Stimulated activated CD4-positive, alpha-beta T cell treated with anti-CD3 and anti-CD28 coated beads, Interleukin-1b, Interleukin-23, amount 100 ng/mL, for 1 hour (primary cell): ENCODE measurements around the gene RUFY4.
"Not testable (repeated sequence)": the region's sequence is repeated elsewhere in the genome, so short reads cannot be mapped to it uniquely, and the experiment has no call there.

ENCODE experiments used
- DNase-seq, 2 donors: peaks; one replicate each; pipeline ENCODE4 v3.0.0-alpha.2; 2020; ENCODE audit warnings: low read depth in 2 of 2

The RUFY4 gene

DNA sequence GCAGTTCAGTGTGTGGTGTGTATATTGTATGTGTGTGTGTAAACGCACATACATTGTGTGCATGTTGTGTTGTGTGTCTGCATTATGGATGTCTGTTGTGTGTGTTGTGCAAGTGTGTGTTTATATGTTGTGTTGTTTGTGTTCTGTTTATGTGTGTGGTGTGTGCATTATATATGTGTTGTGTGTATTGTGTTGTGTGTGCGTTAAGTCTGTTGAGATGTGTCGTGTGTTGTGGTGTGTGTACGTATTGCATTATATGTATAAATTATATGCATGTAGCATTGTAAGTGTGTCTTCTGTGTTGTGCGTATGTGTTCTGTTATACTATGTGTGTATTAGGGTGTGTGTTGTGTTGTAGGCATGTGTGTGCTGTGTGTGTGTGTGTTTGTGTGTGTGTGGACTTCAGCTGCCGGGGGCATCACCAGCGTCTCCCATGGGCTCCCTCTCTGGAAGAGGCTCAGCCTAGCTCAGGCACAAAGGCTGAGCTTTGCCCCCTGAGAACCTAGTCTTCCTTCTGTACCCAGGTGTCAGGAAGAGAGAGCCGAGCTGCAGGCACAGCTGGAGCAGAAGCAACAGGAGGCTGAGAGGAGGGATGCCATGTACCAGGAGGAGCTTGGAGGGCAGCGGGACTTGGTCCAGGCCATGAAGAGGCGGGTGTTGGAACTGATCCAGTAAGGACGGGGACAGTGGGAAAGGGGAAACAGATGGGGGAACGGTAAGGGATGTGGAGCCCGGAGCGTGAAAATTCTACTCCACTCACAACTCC lies 13.7 kb downstream of the RUFY4 start:
- DNase-seq: no peak

DNA sequence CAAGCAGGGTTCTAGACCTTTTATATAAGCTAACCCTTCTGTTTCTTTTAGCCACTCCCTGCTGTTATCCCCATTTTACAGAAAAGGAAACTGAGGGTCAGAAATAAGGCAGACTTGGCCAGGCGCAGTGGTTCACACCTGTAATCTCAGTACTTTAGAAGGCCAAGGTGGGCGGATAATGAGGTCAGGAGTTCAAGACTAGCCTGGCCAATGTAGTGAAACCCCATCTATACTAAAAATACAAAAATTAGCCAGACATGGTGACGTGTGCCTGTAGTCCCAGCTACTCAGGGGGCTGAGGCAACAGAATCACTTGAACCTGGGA lies 14.3 kb downstream of the RUFY4 start:
- no peak for DNase-seq

DNA sequence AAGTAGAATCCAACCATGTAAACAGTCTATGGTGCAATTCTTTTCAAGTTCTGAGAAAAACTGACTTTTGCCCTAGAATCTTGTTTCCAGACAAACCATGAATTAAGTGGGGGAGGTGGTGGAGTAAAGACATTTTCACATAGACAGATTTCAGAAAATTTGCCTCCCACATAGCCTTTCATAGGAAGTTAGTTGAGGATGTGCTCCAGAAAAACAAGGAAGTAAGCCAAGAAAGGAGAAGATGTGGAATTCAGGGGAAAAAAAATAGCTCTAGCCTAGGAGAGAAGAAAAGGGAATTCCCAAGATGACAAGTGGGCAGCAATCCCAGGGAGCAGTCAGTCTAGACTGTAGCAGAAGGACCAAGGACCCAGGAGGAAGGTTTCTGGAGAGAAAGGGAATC lies 17.4 kb downstream of the RUFY4 start:
- DNase-seq: no peak

DNA sequence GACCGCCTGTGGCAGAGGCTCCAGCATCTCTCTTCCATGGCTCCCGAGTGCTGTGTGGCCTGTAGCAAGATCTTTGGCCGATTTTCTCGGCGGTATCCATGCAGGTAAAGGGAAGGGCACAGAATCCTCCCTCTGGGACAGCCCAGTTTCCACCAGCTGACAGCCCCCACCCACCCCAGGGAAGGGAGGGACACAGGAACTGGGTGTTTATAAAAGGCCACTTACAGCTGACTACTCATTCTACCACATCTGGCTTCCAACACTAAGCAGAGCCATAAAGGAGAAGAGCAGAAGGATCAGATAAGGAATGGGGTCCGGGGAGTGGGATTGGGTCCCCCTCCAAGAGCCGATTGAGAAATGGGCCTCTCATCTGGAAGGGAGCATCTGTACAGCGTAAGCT lies 20.2 kb downstream of the RUFY4 start:
- no peak for DNase-seq

DNA sequence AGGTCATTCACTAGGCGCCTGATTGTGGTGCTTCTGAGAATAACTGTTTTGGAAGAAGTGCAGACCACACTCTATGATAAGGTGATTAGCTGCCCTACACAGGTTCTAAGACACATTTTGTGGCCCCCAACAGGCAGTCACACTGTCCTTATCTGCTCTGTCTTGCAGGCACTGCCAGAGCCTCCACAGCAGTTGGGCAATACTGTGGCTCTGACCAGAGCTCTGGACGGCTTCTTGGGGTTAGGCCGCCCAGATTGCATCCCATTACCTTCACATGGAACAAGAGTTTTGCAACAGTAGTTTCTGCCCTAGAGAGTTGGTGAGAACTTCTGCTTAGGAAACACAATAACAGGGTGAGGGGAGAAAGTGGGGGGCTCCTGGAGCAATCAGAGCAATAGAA lies 22.7 kb downstream of the RUFY4 start:
- DNase-seq: no peak

DNA sequence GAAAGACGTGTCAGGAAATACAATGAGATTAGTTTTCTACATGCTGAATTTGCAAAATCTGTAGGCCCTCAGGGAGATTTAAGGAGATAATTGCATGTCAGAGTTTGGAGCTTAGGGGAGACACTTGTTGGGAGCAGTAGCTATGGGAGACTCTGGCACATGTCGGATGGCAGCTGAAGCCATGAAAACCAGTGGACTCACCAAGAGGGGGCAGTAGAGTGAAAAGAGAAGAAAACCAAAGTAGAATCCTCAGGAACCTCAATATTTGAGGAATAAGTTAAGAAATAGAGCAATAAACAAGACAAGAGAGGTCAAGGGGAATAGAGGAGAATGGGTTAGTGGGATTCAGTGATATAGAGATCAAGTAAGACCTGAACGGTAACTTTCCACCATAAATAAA lies 24.8 kb downstream of the RUFY4 start:
- no peak for DNase-seq

DNA sequence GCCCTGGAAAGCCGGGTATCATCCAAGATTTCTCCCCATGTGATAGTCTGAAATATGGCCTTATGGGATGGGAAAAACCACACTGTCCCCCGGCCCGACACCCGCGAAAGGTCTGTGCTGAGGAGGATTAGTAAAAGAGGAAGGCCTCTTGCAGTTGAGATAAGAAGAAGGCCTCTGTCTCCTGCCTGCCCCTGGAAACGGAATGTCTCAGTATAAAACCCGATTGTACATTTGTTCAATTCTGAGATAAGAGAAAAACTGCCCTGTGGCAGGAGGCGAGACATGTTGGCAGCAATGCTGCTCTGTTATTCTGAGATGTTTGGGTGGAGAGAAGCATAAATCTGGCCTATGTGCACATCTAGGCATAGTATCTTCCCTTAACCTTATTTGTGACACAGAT lies 26.8 kb downstream of the RUFY4 start:
- no peak for DNase-seq

DNA sequence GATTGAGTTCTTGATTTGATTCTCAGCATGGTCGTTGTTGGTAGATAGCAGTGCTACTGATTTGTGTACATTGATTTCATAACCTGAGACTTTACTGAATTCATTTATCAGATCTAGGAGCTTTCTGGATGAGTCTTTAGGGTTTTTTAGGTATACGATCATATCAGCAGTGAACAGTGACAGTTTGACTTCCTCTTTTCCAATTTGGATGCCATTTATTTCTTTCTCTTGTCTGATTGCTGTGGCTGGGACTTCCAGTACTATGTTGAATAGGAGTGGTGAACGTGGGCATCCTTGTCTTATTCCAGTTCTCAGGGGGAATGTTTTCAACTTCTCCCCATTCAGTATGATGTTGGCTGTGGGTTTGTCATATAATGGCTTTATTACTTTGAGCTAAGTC lies 28.9 kb downstream of the RUFY4 start:
- no peak for DNase-seq

DNA sequence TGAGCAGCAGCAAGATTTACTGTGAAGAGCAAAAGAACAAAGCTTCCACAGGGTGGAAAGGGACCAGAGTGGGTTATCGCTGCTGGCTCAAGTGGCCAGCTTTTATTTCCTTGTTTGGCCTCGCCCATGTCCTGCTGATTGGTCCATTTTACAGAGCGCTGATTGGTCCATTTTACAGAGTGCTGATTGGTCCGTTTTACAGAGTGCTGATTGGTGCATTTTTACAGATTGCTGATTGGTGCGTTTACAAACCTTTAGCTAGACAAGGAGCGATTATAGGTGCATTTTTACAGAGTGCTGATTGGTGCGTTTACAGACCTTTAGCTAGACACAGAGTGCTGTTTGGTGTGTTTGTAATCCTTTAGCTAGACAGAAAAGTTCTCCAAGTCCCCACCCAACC lies 39.8 kb downstream of the RUFY4 start:
- DNase-seq: not testable (repeated sequence)

DNA sequence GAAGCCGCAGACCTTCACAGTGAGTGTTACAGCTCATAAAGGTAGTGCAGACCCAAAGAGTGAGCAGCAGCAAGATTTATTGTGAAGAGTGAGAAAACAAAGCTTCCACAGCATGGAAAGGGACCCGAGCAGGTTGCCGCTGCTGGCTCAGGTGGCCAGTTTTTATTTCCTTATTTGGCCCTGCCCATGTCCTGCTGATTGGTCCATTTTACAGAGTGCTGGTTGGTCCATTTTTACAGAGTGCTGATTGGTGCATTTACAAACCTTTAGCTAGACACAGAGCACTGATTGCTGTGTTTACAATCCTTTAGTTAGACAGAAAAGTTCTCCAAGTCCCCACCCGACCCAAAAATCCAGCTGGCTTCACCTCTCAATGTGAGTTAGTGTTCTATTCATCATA lies 52.7 kb downstream of the RUFY4 start:
- DNase-seq: not testable (repeated sequence)

DNA sequence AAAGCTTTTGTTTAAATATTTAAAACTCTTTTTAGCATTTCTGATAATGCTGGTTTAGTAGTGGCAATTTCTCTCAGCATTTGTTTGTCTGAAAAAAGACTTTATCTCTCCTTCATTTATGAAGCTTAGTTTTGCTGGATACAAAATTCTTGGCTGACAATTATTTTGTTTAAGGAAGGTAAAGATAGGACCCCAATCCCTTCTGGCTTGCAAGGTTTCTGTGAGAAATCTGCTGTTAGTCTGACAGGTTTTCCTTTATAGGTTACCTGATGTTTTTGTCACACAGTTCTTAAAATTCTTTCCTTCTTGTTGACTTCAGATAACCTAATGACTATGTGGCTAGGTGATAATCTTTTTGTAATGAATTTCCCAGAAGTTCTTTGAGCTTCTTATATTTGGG lies 53.2 kb downstream of the RUFY4 start:
- not testable (repeated sequence) for DNase-seq

DNA sequence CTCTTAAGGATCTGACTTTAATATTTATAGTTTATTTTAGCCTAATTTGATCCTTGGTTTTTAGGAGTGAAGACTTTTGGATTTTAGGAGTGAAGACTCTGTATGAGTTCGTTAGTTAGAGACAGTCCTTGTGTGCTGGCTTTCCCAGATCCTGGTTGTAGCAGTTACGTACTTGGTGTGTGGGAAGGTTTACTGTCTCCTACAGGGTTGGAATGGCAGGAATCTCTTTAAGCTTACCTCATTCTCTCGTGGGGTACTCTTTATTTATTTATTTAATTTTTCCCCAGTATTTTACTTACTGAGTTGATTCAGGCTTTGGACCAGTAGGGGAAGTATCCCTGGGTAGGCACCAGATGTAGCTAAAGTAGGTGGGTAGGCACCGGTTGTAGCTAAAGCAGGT lies 54.9 kb downstream of the RUFY4 start:
- no peak for DNase-seq

DNA sequence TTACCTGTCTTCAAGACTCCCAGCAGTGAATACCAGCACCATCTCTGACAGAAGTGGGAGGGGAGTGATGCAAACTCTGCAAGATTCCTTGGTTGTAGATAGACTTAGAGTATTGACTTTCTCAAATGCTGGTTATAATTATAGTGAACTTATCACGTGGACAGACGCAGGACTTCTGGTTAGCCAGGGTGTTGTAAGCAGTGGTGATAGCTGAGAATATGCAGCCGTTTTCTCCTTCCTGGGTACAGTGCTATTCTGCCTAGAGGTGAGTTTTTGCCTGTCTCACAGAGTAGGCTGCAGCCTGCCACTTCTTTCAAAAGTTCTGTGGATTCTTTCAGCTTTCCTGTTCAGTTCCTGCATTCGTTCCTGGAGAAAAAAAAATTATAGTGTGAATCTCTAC lies 56.0 kb downstream of the RUFY4 start:
- DNase-seq: no peak

DNA sequence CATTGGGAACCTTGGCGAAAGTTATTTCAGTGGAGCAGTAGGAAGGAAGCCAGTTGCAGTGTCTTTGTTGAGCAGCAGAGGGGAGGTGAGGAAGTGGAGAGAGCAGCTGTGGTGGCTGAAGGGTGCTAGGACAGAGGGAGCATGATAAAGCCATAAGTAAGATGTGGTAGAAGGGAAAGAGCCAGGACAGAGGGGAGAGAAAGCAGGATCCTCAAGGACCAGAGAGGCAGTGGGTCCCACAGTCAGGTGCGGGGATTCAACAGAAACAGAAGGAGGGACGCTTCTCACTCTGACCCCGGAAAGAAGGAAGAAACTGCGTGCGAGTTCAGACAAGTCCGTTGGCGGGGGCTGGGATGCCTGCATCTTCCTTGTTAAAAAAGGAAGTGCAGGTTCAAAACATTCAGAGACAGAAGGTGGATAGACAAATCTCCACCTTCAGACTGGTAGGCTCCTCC lies 56.6 kb downstream of the RUFY4 start, which contains the start of gene CXCR2:
CXCR2 (plus strand) TSS at position 403 of the 455 bp plus-strand sequence. CDS start 8,774 bp downstream, outside the sequence.
- DNase-seq: no peak

DNA sequence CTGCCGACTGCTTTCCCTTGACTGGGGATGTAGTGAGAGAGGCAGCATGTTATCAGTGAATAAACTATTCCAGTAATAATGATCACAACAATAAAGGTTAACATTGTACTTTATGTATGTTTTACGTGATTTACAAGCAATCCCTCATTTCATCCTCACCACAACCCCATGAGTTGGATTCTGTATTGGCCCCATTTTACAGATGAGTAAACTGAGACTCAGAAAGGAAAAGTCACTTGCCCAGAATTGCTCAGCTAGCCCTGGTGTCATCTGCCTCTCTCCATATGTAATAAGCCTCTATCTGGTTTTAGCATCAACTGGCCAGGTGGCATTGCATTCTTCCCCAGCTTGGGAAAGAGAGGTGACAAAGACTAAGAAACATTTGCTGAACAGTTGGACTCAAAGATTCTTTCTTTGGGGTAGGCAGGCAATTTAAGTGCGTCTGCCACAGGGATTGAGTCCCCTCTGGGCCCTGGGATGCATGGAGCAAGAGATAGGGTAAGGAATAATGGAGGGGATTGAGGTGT lies 58.9 kb downstream of the RUFY4 start:
- no peak for DNase-seq

DNA sequence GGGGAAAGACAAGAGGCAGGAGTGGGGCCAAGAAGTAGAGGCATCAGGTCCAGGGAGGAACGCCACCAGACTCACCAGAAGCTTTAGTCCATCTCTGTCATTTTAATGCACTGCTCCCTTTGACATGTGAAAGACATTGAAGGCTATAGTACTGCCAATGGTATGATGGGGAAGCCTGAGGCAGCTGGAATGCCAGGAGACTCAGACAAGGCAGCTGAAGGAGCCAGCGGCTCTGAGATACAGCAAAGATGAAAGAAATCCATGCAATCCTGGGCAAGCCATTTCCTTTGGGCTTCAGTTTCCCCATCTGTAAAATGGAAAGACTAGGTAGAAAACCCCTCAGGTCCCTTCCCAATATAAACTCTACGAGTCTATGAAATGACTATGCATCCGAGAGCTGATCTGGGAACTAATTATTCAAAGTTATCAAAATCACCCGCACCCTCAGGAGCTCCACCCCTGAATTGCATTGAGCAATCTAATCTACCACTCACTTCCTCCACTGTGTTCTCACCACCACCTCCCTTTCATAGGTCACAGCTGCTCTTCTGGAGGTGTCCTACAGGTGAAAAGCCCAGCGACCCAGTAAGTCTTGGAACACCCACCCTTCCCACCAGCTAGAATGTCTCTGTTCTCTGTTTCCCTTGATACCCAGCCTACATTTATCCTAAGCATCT lies 59.9 kb downstream of the RUFY4 start:
- no peak for DNase-seq

DNA sequence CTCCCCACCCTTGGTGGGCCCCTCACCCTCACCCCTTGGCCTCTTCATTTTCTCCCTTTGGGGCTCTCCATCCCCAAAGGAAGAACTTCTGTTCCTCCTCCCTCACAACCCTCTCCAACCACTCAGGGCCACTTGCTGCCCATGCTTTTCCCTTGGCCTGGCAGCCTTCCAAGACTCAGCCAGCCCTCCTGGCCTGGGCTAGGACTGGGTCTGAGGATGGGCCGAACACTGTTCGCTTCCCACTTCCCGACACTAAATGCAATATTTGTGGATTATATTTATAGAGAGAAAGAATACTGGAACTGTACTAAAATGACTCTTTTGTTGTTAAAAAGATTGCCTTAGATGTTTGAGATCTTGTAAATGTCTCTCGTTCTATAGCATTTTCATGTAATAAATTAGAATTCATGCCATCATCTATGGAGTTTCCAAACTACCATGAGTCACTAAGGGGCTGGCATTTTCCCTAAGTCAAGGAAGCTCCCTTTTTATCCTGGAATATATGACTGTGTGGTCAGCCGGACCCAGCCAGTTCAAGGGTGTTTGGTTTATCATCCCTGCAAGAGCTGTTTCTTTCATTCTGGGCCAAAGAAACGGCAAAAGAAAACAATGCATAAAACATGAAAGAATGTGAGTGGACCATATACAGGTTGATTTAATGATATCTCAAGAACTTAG lies 60.5 kb downstream of the RUFY4 start:
- DNase-seq: no peak

DNA sequence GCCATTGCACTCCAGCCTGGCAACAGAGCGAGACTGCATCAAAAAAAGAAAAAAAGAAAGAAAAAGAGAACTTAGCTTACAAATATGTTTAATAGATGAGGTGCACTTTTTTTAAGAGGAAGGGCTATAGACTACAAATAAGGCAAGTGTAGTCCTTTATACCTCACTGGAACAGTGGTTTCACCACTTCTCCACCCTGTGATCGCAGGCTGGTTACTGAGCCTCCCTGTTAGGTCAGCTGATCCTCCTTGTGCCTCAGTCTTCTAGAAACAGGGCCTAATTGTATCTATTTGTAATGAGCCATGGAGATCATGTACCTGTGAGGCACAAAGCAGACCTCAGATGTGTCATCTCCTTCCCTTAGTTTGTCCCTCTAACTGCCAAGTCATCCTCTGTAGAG lies 61.3 kb downstream of the RUFY4 start:
- DNase-seq: no peak

DNA sequence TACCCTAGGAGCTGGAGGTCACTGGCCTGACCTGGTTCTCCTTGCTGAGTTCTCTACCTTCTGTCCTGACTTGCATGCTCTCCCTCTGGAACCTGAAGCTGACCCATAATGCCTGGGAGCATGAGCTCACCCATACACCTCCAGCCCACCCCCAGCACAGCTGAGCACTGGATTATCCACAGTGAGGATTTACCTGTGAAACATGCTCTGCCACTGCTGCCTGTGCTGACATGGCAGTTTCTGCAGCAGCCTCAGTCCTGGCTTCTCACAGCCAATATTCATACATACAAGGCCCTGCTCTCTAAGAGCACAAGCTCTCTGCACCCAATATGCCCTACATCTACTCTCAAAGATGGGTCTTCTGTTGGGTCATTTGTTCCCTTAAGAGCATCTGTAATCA lies 61.8 kb downstream of the RUFY4 start:
- DNase-seq: no peak

DNA sequence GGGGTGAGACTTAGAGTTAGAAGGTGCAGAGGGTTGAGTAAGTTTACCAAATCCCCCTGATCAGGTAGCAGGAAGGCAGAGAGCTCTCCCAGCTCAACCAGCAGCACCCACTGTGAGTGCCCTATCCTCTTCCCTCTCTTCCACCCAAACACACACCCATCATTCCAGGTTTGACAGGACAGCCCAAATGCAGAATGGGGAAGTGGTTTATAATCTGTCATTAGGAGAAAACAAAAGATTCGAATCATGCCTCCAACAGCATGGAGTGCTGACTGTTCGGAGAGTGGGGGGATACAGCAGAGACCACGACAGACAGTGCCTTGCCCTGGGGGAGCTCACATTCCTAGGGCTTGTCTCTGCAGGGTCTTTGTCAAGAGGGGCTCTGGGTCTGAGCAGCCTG lies 68.5 kb downstream of the RUFY4 start:
- DNase-seq: no peak

DNA sequence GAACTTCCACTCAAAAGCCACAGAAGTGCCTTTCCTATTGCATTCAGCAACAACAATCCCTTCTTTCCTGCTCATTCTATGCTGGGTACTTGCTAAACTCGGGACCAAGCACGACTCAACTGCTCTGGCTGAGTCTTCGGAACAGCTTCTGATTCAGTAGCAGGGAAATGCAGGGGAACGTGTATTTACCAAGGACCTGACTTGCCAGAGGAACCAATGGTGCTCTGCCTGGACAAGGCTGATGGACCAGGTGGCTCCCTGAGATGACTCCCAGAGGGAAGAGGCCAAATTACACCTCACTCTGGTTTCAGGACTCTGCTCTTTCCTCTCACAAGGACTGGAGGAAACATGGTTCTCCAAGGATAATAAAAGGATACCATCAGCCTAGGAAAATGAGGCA lies 69.0 kb downstream of the RUFY4 start:
- no peak for DNase-seq
